CD4-positive, alpha-beta T cell treated with Interleukin-4 for 1 hour (primary cell): Measurements from ENCODE around the gene KRT33B.

ENCODE experiments used
- DNase-seq, 2 donors: peaks; one replicate each; pipeline ENCODE4 v3.0.0-alpha.2; 2020 to 2022

KRT33B gene

GRCh38 chr17:41322903-41323895 is 46.4 kb downstream of the KRT33B start:
- no peak for DNase-seq

- peak; percentile 28 to 67 for DNase-seq
These were observed 47.3 kb downstream of the KRT33B start for GRCh38 chr17:41322094-41322902.

- no peak for DNase-seq
These were observed 51.4 kb downstream of the KRT33B start for GRCh38 chr17:41318231-41318630.

DNA sequence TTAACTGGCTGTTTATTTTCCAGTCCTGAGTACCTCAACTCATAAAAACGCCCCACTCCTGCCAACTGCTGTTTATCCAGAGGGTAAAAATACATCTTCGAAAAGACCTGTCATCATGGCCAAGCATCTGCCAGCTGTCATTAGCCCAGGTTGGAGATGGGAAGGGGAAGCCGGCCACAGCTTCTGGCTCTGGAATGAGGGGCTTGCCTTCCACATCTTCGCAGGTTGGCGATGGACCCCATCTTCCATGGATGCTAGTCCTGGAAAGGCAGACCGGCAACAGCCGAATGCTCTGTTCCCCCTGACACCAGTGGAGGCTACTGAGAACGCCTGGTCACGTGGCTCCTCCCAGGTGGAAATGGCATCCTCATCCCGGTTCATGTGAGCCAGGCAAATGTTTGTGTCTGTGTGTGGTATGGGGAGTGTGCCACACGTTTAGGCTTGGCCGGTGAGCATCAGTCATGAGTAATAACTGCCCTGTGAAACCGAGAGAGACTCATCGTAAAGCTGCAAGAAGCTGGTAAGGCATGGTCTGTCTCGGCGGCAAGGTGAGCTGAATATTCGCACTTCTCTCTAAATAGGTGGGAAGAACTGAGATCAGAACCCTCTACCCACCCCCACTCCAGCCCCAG is 53.7 kb downstream of the KRT33B start:
- DNase-seq = no peak

- DNase-seq = no peak
These were observed 54.3 kb downstream of the KRT33B start, which contains the start of gene KRTAP17-1 for GRCh38 chr17:41315204-41315794. KRTAP17-1 (minus strand) TSS chr17:41315710; CDS start chr17:41315650, 60 bp downstream.
